HepG2 (cell line): Measurements from ENCODE around the gene DPY30. TPM values are rescaled to one million over a fixed set of nuclear protein-coding genes. Genes with fewer than 3 reads are reported as not detected.

Experiments
- ATAC-seq: fragments of 200-7000 bp; cut with Tn5 transposase; 3 replicates; pipeline ENCODE4 v1.9.1; 2020; ENCODE audit warnings: mild to moderate bottlenecking, moderate library complexity
- BruUV-seq: library from RNA; stranded (reverse); fragments of 400-500 nt; replicated peaks from 2 replicates; lab custom pipeline; 2021; lab: Mats Ljungman, UMichigan
- CTCF ChIA-PET: fragments of 300-600 bp; formaldehyde crosslinking; extraction: SDS; loops from one replicate; lab custom pipeline; 2021; ENCODE audit warnings: low total read pairs, inconsistent platforms, low intra/inter-chr PET ratio; lab: Yijun Ruan, JAX
- POLR2A ChIA-PET: fragments of 350-600 bp; sonication (Branson Sonifier 250); formaldehyde crosslinking; loops from one replicate; lab custom pipeline; 2020; ENCODE audit warnings: antibody characterized with exemption, inconsistent platforms; lab: Yijun Ruan, JAX
- DNase-seq: peaks from one replicate; pipeline ENCODE4 v3.0.0-alpha.2; 2015; ENCODE audit warnings: low spot score
- FAIRE-seq: peaks from 3 replicates; lab custom pipeline; 2011; peaks lifted over from hg19 to GRCh38; lab: Jason Lieb, UNC
- H2AFZ ChIP-seq: one replicate; pipeline ENCODE4 v1.6.1; 2011; ENCODE audit warnings: low read length, inconsistent platforms
- H3K27ac ChIP-seq: fragments of 300-600 bp; 3 replicates; pipeline ENCODE4 v1.8.0; 2011; ENCODE audit warnings: mixed run types, mild to moderate bottlenecking, mixed read lengths, low read length, inconsistent platforms; ENCODE audit not compliant: insufficient read depth; ENCODE audit errors: extremely low read length
- H3K27me3 ChIP-seq, 2 experiments: fragments of 200-600 bp in 1 of 2; 2 replicates in 1 of 2; 3 replicates in 1 of 2; pipeline versions ENCODE4 v1.6.0 to v1.8.0; 2011; ENCODE audit warnings: low read length in 2 of 2, mild to moderate bottlenecking in 2 of 2, moderate library complexity in 2 of 2, inconsistent platforms in 1 of 2; ENCODE audit not compliant: insufficient read depth in 2 of 2, control insufficient read depth in 1 of 2
- H3K36me3 ChIP-seq, 2 experiments: fragments of 200-600 bp in 1 of 2; replicated peaks in 1 of 2; 2 replicates in 1 of 2; 3 replicates in 1 of 2; pipeline versions ENCODE4 v1.5.1 to v1.8.0; 2011; ENCODE audit warnings: low read length in 2 of 2, inconsistent platforms in 1 of 2; ENCODE audit not compliant: insufficient read depth in 2 of 2, control insufficient read depth in 1 of 2
- H3K4me1 ChIP-seq: 2 replicates; pipeline ENCODE4 v1.5.1; 2012; ENCODE audit warnings: low read length, inconsistent platforms; ENCODE audit not compliant: insufficient read depth
- H3K4me2 ChIP-seq: 2 replicates; pipeline ENCODE4 v1.6.0; 2011; ENCODE audit warnings: low read depth, low read length, inconsistent platforms
- H3K4me3 ChIP-seq, 3 experiments: fragments of 200-600 bp in 1 of 3; sonication (generic), shearing (Covaris generic) in 1 of 3; replicated peaks in 1 of 3; 2 replicates each; pipeline ENCODE4 v1.5.1; 2011 to 2016; ENCODE audit warnings: low read length in 3 of 3, inconsistent platforms in 2 of 3, low read depth in 2 of 3, mild to moderate bottlenecking in 2 of 3, control low read depth in 1 of 3, mixed read lengths in 1 of 3; ENCODE audit not compliant: insufficient read depth in 1 of 3
- H3K79me2 ChIP-seq: one replicate; pipeline ENCODE4 v1.6.1; 2011; ENCODE audit warnings: low read length, inconsistent platforms; ENCODE audit not compliant: insufficient read depth
- H3K9ac ChIP-seq: 2 replicates; pipeline ENCODE4 v1.6.0; 2011; ENCODE audit warnings: mild to moderate bottlenecking, low read depth, low read length, inconsistent platforms; ENCODE audit not compliant: insufficient read depth
- H3K9me3 ChIP-seq: 2 replicates; pipeline ENCODE4 v1.5.1; 2012; ENCODE audit warnings: mild to moderate bottlenecking, low read length
- H4K20me1 ChIP-seq: 2 replicates; pipeline ENCODE4 v1.6.0; 2011; ENCODE audit warnings: inconsistent platforms, mild to moderate bottlenecking, low read length, moderate library complexity; ENCODE audit not compliant: insufficient read depth
- ATF1 ChIP-seq: IDR thresholded peaks from 2 replicates; pipeline ENCODE4 v1.6.1; 2016; ENCODE audit warnings: mild to moderate bottlenecking, control low read depth
- ATRX ChIP-seq: sonication (generic); formaldehyde crosslinking; IDR thresholded peaks from 2 replicates; pipeline ENCODE4 v1.4.0; 2020; ENCODE audit warnings: missing genetic modification reagents, borderline replicate concordance
- CAMTA2 ChIP-seq: sonication (generic); formaldehyde crosslinking; IDR thresholded peaks from 2 replicates; pipeline ENCODE4 v1.4.0; 2020; ENCODE audit warnings: mild to moderate bottlenecking, missing genetic modification reagents, borderline replicate concordance
- ELF4 ChIP-seq: sonication (generic); formaldehyde crosslinking; IDR thresholded peaks from 2 replicates; pipeline ENCODE4 v1.5.0; 2020; ENCODE audit warnings: missing genetic modification reagents, mild to moderate bottlenecking, moderate library complexity, borderline replicate concordance
- EZH2 ChIP-seq: conservative IDR thresholded peaks from 2 replicates; pipeline ENCODE4 v1.6.1; 2012; ENCODE audit warnings: mild to moderate bottlenecking, low read depth, low read length, moderate library complexity
- FLYWCH1 ChIP-seq: sonication (generic); formaldehyde crosslinking; IDR thresholded peaks from 2 replicates; pipeline ENCODE4 v1.8.1; 2023; ENCODE audit warnings: mild to moderate bottlenecking, missing genetic modification reagents
- KDM4B ChIP-seq: sonication (generic); formaldehyde crosslinking; IDR thresholded peaks from 2 replicates; pipeline ENCODE4 v1.4.0; 2020; ENCODE audit warnings: missing genetic modification reagents
- MXD4 ChIP-seq: IDR thresholded peaks from 2 replicates; pipeline ENCODE4 v1.6.1; 2016; ENCODE audit warnings: mild to moderate bottlenecking, missing biosample characterization, missing genetic modification reagents
- ZNF337 ChIP-seq: sonication (generic); formaldehyde crosslinking; IDR thresholded peaks from 2 replicates; pipeline ENCODE4 v1.5.1; 2020; ENCODE audit warnings: missing genetic modification reagents, low read depth, mild to moderate bottlenecking, borderline replicate concordance
- ZNF484 ChIP-seq: sonication (generic); formaldehyde crosslinking; IDR thresholded peaks from 2 replicates; pipeline ENCODE4 v1.5.1; 2020; ENCODE audit warnings: mild to moderate bottlenecking, low read depth, missing genetic modification reagents, borderline replicate concordance
- ZNF546 ChIP-seq: sonication (generic); formaldehyde crosslinking; conservative IDR thresholded peaks from 2 replicates; pipeline ENCODE4 v1.8.1; 2023; ENCODE audit warnings: mild to moderate bottlenecking, missing genetic modification reagents
- WGBS: methylation state at CpG from one replicate; pipeline ENCODE4 v1.1.6; 2017; ENCODE audit warnings: low lambda C conversion rate; 5-methylcytosine and 5-hydroxymethylcytosine counted together
- in situ Hi-C: cut with HindIII; loops from 2 replicates; pipeline ENCODE4 v1.10.0; 2017; ENCODE audit warnings: low pct_unique_long_range_greater_than_20kb; ENCODE audit not compliant: extremely low pct_ligation_motif_present
- intact Hi-C: fragments of 100-400 bp; cut with micrococcal nuclease; formaldehyde crosslinking; loops from one replicate; pipeline ENCODE4 v1.10.0; 2022; ENCODE audit not compliant: unreplicated experiment
- polyA plus RNA-seq, 8 experiments: library from polyadenylated mRNA; depleted of rRNA in 3 of 8; stranded (reverse) in 7 of 8; unstranded in 1 of 8; fragments of >200 nt; fragmentation: Illumina TruSeq in 4 of 8; extraction: Trizol in 4 of 8; gene quantifications; 2 replicates each; pipeline versions ENCODE4 v1.2.1 to v1.2.3, GENCODE V29; 2011 to 2016; ENCODE audit warnings: low read depth in 4 of 8, missing spikeins in 1 of 8, mixed read lengths in 1 of 8; ENCODE audit not compliant: insufficient read depth in 1 of 8
- total RNA-seq, 5 experiments: library from RNA; depleted of rRNA; stranded (reverse); fragments of >200 nt; fragmentation: Illumina TruSeq; extraction: Trizol; gene quantifications; 2 replicates each; pipeline ENCODE4 v1.2.3, GENCODE V29; 2016; ENCODE audit warnings: low read depth in 1 of 5
- TF ChIP-seq, protein P1 (sequence below): IDR thresholded peaks from 2 replicates; pipeline ENCODE4 v1.6.1; 2016; ENCODE audit warnings: low read depth
- TF ChIP-seq, protein P2 (sequence below): sonication (generic); formaldehyde crosslinking; IDR thresholded peaks from 2 replicates; pipeline ENCODE4 v1.4.0; 2020; ENCODE audit warnings: missing genetic modification reagents
- TF ChIP-seq, protein P3 (sequence below): IDR thresholded peaks from 2 replicates; pipeline ENCODE4 v1.6.1; 2016; ENCODE audit warnings: low read depth, borderline replicate concordance
- TF ChIP-seq, protein P4 (sequence below): sonication (generic); formaldehyde crosslinking; conservative IDR thresholded peaks from 2 replicates; pipeline ENCODE4 v1.4.0; 2020; ENCODE audit warnings: missing genetic modification reagents

DPY30 gene
- total and polyA plus RNA-seq, 2 of the 13 experiments (the other 11 are each of a cell fraction or from before 2014, with no cell fraction given), result 98.1 to 118 TPM

DNA sequence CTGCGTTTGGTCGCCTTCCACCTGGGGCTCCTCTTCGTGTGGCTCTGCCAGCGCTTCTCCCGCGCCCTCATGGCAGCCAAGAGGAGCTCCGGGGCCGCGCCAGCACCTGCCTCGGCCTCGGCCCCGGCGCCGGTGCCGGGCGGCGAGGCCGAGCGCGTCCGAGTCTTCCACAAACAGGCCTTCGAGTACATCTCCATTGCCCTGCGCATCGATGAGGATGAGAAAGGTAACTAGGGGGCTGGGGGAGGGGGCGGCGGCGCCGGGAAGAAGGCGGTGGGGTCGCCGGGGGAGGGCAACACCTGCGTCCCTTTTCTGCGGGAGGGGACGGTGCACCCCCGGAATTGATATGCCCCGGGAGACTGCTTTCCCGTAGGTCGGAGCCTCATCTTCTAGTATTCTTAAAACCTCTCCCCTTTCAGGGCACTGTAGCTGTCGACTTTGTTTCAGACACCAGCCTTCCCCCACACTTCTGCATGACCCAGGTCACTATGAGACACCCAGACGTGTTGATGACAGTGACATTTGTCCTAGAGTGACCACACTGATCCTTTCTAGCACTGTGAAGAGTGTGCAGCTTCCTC is 24.5 kb upstream of the DPY30 start (continued):
- TF ChIP-seq, protein P1, sequence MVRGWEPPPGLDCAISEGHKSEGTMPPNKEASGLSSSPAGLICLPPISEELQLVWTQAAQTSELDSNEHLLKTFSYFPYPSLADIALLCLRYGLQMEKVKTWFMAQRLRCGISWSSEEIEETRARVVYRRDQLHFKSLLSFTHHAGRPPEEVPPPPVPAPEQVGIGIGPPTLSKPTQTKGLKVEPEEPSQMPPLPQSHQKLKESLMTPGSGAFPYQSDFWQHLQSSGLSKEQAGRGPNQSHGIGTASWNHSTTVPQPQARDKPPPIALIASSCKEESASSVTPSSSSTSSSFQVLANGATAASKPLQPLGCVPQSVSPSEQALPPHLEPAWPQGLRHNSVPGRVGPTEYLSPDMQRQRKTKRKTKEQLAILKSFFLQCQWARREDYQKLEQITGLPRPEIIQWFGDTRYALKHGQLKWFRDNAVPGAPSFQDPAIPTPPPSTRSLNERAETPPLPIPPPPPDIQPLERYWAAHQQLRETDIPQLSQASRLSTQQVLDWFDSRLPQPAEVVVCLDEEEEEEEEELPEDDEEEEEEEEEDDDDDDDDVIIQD (CRISPR knock-in tag), result no peak
- peak; percentile 56; the same call in 1 of the 2 replicates for TF ChIP-seq MXD4 (CRISPR knock-in tag)
- TF ChIP-seq, protein P2, sequence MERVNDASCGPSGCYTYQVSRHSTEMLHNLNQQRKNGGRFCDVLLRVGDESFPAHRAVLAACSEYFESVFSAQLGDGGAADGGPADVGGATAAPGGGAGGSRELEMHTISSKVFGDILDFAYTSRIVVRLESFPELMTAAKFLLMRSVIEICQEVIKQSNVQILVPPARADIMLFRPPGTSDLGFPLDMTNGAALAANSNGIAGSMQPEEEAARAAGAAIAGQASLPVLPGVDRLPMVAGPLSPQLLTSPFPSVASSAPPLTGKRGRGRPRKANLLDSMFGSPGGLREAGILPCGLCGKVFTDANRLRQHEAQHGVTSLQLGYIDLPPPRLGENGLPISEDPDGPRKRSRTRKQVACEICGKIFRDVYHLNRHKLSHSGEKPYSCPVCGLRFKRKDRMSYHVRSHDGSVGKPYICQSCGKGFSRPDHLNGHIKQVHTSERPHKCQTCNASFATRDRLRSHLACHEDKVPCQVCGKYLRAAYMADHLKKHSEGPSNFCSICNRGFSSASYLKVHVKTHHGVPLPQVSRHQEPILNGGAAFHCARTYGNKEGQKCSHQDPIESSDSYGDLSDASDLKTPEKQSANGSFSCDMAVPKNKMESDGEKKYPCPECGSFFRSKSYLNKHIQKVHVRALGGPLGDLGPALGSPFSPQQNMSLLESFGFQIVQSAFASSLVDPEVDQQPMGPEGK (CRISPR knock-in tag), result 0 out of 2 replicates have a peak, but pooled peaks have one; percentile 21
- TF ChIP-seq ZNF546 (CRISPR knock-in tag), result no peak
- no peak for TF ChIP-seq KDM4B (CRISPR knock-in tag)
- TF ChIP-seq ATRX (CRISPR knock-in tag), result no peak

DNA sequence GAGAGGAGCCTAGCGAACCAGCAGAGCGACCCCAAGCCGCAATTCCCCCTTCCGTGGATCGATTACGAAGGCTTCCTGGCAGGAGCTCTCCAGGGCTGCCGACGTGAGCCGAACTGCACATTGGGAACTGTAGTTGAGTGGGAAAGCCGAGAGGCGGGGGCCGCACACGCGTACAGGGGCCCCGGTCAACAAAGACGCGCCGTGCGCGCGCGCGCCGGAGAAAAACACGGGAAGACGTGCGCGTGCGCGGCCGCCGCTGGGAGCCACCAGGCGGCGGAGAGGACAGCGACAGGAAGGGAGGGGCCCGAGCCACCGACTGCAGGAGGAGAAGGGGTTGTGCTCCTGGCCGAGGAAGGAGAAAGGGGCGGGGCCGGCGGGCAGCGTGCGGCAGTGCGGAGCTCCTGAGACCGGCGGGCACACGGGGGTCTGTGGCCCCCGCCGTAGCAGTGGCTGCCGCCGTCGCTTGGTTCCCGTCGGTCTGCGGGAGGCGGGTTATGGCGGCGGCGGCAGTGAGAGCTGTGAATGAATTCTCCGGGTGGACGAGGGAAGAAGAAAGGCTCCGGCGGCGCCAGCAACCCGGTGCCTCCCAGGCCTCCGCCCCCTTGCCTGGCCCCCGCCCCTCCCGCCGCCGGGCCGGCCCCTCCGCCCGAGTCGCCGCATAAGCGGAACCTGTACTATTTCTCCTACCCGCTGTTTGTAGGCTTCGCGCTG is 23.9 kb upstream of the DPY30 start, which contains the start of gene SPAST:
Gene SPAST, plus strand, starts transcription at position 247 of the 711 bp plus-strand sequence. Its CDS starts 276 bp downstream, at position 523.
- in situ Hi-C loops, result no loop called here
- 1% methylated on average over 59 of the region's 79 CpGs for WGBS
- POLR2A ChIA-PET, result interaction anchor here (0.6 to 3.9 kb wide), 23 partner anchors 8 to 359 kb away, joined by 3 to 146 read pairs (median 6); partner anchors contain the start of genes DPY30, MEMO1 and SLC30A6
- TF ChIP-seq ELF4 (peak; percentile 81), ZNF337 (CRISPR knock-in tag) (peak; percentile 49; the same call in 1 of the 2 replicates), FLYWCH1 (CRISPR knock-in tag) (no peak), CAMTA2 (no peak; the same call in 1 of the 2 replicates), ZNF484 (CRISPR knock-in tag) (no peak), EZH2 (no peak), ATF1 (CRISPR knock-in tag) (peak; percentile 93)
- TF ChIP-seq, protein P3, sequence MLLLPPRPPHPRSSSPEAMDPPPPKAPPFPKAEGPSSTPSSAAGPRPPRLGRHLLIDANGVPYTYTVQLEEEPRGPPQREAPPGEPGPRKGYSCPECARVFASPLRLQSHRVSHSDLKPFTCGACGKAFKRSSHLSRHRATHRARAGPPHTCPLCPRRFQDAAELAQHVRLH (CRISPR knock-in tag), result peak; percentile 64; the same call in 1 of the 2 replicates
- TF ChIP-seq, protein P4, sequence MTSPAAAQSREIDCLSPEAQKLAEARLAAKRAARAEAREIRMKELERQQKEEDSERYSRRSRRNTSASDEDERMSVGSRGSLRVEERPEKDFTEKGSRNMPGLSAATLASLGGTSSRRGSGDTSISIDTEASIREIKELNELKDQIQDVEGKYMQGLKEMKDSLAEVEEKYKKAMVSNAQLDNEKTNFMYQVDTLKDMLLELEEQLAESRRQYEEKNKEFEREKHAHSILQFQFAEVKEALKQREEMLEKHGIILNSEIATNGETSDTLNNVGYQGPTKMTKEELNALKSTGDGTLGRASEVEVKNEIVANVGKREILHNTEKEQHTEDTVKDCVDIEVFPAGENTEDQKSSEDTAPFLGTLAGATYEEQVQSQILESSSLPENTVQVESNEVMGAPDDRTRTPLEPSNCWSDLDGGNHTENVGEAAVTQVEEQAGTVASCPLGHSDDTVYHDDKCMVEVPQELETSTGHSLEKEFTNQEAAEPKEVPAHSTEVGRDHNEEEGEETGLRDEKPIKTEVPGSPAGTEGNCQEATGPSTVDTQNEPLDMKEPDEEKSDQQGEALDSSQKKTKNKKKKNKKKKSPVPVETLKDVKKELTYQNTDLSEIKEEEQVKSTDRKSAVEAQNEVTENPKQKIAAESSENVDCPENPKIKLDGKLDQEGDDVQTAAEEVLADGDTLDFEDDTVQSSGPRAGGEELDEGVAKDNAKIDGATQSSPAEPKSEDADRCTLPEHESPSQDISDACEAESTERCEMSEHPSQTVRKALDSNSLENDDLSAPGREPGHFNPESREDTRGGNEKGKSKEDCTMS (CRISPR knock-in tag), result no peak; the same call in 1 of the 2 replicates

More for the DNA sequence above, 23.9 kb upstream of the DPY30 start, which contains the start of gene SPAST:
- Histone ChIP-seq H3K27me3 (no peaks in the 10 kb centered on the region; a peak in 1 of 5 replicates), H3K9ac (peak within 1 kb of the TSS; percentile 91), H3K27ac (peak within 1 kb of the TSS; percentile 95), H2AFZ (peak within 1 kb of the TSS; percentile 99), H3K36me3 (no peaks in the 10 kb centered on the region), H3K4me2 (peak within 1 kb of the TSS; percentile 99), H3K9me3 (no peaks in the 10 kb centered on the region), H3K79me2 (peaks cover 16% of the 10 kb centered on the region), H3K4me3 (peak within 1 kb of the TSS; percentile 75 to 95 (median 87)), H4K20me1 (no peaks in the 10 kb centered on the region), H3K4me1 (peaks cover 32% of the 10 kb centered on the region)
- ATAC-seq, result peak; percentile 92
- intact Hi-C loops, result loop anchor here (1.0 to 10.0 kb wide), 4 partner anchors 24 to 264 kb away; partner anchors contain the start of genes DPY30 and MEMO1
- FAIRE-seq, result peak; percentile 68
- no TSS peak for BruUV-seq
- CTCF ChIA-PET, result no interaction called here
- peak; percentile 98 for DNase-seq
